Neural progenitor cell (in vitro differentiated cells): ENCODE measurements around the gene PHF12.

Experiments used
- EZH2 ChIP-seq: fragments of 200-600 bp; sonication (generic); IDR thresholded peaks from 2 replicates; pipeline ENCODE4 v1.6.1; 2017; ENCODE audit warnings: antibody characterized with exemption, mild to moderate bottlenecking, moderate library complexity
- TF ChIP-seq, protein P1 (sequence below): fragments of 200-600 bp; sonication (generic); IDR thresholded peaks from 2 replicates; pipeline ENCODE4 v1.5.1; 2017; ENCODE audit warnings: antibody characterized with exemption, mild to moderate bottlenecking

DNA sequence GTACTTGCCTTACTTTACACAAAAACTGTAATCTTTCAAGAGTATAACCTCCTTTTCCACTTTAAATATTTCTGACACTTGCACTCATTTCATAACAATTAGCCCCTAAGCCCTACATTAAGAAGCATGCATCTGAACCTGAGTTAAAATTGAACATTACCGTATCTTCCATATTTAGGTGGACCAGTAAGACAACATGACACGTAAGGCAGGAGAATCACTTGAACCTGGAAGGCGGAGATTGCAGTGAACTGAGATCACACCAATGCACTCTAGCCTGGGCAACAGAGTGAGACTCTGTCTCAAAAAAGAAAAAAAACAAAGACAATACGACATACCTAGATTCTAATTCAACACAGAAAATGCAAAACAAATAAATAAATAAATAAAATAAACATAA is 7.0 kb downstream of the PHF12 start:
- no peak for TF ChIP-seq EZH2
- TF ChIP-seq, protein P1, sequence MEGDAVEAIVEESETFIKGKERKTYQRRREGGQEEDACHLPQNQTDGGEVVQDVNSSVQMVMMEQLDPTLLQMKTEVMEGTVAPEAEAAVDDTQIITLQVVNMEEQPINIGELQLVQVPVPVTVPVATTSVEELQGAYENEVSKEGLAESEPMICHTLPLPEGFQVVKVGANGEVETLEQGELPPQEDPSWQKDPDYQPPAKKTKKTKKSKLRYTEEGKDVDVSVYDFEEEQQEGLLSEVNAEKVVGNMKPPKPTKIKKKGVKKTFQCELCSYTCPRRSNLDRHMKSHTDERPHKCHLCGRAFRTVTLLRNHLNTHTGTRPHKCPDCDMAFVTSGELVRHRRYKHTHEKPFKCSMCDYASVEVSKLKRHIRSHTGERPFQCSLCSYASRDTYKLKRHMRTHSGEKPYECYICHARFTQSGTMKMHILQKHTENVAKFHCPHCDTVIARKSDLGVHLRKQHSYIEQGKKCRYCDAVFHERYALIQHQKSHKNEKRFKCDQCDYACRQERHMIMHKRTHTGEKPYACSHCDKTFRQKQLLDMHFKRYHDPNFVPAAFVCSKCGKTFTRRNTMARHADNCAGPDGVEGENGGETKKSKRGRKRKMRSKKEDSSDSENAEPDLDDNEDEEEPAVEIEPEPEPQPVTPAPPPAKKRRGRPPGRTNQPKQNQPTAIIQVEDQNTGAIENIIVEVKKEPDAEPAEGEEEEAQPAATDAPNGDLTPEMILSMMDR: no peak
